COR-L47 (cell line): ENCODE results near the gene CCDC9B.

Source experiments
- DNase-seq: peaks from one replicate; lab custom pipeline; 2025; lab: John Stamatoyannopoulos, UW

Gene CCDC9B

DNA sequence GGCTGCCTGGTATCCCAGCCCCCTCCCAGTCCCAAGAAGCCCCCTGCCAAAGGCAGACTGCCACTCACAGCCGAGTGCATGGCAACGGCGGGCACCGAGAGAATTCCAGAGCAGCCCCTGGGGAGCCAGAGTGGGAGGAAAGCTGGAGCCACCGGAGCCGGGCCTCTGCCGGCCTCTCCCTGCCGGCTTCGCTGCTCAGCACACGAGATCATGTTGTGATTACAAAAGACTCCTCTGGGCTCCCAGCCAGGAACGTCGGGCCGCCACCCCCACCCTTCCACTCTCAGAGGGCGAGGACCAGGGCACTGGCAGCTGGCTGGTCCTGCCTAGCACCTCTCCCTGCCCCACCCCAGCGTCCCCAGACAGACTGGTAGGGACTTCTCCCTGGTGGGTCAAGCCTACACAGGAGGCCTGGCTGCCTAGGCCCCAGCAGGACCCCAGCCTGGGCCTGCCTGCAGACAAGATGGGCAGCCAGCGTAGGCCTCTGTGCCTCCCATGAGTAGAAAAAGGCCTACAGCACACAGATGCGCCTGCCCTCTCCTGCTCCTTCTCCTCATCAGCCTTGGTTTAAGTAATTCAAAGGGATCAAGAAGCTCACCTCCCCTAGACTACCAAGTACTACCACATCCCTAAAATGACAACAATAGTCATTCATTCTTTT is at the start of gene CCDC9B:
Gene CCDC9B (minus strand): TSS at position 200 of the 661 bp plus-strand sequence. CDS start 120 bp downstream, at position 80.
- DNase-seq, result peak; percentile 81

DNA sequence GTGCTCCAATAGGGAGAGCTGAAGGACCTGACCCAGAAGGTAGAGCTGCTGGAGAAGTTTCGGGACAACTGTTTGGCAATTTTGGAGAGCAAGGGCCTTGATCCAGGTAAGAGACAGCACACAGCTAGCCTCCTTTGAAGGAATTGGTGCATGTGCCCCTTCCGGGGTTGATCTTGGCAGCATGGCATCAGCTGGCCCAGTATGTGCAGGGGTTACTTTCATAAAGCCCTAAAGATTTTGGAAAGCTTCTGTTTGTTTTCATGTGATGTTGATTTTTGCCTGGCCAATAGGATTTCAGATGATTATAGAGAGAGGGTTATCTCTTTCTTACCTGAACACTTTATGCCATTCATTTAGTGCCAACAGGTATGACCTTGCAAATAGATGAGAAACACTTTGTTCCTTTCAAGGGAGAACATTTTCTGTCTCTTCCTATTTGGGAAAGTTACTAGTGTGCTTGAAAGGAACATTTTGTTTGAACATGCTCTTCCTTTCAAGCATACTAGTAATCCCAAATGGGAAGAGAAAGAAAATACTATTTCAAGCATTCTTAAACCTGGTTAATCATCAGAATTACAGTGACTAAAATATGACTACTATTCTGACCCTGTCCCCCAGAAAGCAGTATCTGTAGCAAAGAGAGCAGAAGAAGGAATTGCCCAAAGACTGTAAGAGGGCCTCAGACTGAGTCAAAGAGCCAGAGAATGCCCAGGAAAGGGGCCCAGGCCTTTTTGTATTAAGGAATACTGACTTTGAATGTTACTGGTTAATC is 49.3 kb upstream of the CCDC9B start:
- no peak for DNase-seq

DNA sequence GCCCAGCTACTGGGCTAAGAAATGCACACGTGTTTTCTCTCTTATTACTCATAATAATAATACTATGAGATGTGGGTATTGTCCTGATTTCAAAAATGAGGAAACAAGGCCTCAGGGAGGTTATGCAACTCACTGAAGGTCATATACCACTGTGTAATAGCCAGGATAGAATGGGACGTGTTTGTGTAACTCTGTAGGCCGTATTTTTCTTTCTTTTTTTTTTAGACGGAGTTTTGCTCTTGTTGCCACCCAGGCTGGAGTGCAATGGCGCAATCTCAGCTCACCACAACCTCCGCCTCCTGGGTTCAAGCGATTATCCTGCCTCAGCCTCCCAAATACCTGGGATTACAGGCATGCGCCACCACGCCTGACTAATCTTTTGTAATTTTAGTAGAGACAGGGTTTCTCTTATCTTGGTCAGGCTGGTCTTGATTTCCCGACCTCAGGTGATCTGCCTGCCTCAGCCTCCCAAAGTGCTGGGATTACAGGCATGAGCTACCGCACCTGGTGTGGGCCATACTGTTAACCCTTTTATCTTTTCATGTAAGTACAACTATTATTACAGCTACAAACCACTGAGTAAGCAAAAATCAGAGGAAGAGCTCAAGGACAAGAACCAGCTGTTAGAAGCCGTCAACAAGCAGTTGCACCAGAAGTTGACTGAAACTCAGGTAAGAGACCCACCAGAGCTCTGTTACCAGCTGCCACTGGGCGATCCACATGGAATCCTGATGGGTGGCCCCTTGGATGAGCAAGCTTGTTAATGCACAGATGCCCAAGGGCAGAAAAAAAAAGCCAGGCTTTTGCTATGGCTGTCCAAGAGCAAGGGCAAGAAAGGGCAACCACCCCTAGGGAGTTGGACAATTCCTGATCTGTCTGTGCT is 48.4 kb upstream of the CCDC9B start:
- no peak for DNase-seq

DNA sequence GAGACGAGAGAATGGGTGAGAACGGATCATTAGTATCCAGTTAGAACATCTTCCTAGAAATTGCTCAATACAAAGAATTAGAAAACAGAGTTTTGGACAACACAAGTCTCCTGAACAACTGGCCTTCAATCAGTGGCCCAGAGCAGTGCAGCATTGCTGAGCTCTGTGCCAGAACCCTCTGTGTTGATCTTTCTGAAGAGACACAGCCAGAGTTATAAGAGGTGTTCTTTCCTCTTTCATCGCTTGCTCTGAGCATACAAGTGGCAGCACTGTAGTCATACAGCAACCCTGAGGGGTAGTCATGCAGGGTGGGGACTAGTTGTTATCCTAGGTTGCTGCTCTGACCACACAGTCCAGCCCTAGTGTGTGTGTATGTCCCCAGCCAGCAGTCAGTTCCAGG is 45.7 kb upstream of the CCDC9B start:
- DNase-seq, result no peak

DNA sequence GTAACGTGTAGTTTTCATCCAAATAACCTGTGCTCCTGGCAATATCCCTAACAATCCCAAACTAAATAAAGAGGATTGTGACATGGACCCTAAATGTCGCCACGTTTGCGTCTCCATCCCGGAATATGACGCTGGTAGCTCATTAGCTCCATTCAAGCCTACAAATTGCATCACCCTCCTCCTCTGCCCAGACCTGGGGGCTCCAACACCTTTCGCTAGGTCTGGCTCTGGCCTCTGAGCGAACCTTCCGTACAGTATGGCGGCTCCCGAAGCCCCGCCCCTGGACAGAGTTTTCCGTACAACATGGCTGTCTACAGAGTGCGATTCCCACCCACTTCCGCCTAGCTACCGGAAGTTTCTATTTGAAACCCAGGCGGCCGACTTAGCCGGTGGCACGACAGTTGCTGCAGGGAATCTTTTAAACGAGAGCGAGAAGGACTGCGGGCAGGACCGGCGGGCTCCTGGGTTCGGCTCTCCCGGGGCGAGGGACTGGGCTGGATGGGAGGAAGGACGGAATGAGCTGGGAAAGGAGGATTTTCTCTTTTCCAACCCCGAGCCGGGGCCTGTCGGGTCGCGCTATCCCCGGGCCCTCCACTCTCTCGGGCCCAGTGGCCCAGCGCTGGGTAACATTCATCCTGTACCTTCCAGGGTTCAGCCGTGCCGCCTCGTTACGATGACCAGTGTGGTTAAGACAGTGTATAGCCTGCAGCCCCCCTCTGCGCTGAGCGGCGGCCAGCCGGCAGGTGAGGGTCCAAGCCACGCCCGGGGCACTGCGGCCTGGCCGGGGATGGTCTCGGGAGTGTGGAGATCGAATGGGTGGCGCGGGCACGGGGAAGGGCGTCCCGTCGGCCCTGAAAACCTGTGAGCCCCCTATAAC is 42.1 kb upstream of the CCDC9B start, which contains the start of gene KNSTRN:
Gene KNSTRN (plus strand): TSS at position 142 of the 877 bp plus-strand sequence. CDS start 115 bp downstream, at position 257.
- DNase-seq, result peak; percentile 92

DNA sequence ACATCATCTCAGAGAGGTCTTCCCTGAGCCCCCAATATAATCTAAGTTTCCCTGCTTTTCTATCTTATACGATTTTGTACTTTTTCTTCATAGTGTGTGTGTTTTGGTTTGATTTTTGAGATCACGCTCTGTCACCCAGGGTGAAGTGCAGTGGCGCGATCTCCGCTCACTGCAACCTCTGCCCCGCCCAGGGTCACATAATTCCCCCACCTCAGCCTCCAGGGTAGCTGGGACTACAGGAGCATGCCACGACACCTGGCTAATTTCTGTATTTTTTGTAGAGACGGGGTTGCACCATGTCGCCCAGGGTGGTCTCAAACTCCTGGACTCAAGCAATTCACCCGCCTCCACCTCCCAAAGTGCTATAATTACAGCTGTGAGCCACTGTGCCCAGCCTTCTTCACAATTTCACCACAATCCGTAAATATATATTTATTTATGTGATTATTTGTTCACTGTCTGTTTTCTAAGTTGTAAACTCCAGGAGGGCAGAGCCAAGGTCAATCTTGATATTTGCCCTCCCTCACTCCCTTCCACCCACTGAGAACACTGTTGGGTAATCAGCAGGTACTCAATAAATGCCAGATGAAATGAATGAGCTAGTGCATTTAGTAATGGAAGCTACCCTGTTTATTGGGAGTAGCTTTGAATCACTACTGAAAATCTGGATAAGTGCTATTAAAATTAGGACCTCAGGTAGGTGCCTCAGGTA is 41.2 kb upstream of the CCDC9B start:
- no peak for DNase-seq

DNA sequence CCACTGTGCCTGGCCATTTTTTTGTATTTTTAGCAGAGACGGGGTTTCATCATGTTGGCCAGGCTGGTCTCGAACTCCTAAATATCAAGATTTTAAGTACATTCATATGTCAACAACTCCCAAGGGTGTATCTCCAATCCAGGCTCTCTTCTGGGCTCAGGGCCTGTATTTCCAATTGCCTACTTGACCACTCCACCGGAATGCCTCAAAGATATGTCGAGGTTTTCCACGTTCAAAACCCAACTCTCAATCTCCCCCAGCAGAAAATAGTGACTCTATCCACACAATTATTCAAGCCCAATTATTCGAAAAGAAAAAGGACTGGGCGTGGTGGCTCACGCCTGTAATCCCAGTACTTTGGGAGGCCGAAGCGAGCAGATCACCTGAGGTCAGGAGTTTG is 39.9 kb upstream of the CCDC9B start:
- no peak for DNase-seq

DNA sequence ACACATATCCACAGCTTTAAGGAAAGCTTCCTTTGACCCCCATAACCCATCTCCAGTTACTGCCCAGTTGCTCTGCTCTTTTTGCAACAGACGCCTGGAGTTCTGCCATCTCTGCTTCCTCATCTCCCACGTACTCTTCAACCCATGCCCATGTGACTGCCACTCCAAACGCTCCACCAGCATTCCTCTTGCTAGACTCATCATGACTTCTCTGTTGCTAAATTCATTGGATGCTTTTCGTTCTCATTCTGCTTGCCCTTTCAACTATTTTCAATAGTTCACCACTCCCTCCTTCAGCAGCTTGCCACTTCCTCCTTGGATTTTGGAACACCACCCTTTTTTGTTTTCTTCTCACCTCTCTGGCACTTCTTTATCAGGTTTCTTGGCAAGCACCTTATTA is 39.1 kb upstream of the CCDC9B start:
- no peak for DNase-seq

DNA sequence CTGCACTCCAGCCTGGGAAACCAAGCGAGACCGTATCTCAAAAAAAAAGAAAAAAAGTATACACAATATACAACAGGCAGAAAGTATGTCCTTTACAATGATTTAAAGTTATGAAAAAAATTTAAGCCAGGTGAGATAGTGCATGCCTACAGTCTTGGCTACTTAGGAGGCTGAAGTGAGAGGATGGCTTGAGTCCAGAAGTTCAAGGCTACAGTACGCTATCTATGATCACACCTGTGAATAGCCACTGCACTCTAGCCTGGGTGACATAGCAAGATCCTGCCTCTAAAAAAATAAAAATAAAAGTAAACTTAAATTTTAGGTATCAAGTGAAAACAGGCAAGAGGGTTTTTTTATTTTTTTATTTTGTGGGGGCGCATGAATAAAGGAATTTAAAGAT is 38.6 kb upstream of the CCDC9B start:
- no peak for DNase-seq

DNA sequence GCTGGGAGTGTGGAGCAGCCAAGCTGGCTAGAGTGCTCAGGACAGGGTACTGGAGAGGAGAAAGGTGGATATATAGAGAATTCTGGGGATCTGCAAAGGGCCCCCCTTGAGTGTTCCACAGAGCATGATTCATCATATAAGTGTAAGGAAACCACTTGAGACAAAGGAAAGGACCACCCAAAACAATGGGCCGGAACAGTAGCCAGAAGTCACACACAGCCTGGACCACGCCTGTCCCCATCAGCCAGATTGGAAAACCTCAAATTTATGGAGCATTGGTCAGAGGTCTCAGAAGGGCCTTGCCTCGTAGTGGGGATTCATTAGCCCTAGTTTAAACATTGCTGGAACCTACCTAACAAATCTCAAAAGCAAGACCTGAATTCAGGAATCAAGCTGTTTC is 36.9 kb upstream of the CCDC9B start:
- no peak for DNase-seq

DNA sequence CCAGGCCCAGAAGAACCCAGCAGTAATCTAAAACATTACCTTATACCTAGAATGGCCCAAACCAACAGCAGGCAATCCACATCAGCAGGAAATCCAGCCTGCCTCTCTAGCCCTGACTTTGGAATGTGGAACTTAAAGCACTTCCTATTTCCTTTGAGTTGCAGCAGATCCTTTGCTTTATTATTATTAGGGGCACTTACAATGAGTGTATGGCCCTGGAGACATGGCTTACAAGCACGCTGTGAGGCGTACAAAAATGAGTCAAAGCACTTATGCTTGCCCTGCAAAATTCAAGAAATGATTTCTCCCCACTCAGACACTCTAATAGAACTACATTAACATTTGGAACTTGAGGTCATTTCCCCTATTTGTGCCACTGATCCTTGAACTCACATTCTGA is 32.2 kb upstream of the CCDC9B start:
- no peak for DNase-seq

DNA sequence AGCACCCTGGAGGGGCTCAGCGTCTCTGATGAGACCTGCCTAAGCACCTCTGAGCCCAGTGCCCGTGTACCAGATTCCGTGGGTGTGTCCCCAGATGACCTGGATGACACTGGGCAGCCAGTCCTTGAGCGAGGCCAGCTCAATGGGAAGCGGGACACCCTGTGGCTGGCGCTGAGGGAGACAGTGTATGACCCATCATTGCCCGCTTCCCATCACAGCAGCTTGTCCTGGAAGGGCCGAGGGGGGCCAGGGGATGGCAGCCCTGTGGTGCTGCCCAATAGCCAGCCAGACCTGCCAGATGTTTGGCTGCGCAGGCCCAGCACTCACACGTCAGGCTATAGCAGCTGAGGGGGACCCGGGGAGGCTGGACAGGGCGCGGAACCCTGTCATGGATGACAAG is 29.2 kb upstream of the CCDC9B start:
- no peak for DNase-seq

DNA sequence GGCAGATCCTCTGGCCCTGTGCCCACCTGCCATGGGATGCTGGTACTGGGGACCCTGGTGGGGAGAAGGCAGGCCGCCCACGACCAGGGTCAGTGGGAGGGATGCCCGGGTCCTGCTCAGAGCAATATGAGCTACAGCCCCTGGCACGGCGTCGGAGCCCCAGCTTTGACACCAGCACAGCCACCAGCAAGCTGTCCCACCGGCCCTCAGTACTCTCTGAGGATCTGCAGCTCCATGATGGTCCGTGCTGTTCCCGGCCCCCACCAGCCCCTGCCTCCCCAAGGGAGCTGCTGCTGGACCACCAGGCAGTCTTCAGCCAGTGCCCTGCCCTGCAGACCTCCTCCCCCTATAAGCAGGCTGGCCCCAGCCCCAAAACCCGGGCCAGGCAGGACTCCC is 28.7 kb upstream of the CCDC9B start:
- DNase-seq, result no peak

DNA sequence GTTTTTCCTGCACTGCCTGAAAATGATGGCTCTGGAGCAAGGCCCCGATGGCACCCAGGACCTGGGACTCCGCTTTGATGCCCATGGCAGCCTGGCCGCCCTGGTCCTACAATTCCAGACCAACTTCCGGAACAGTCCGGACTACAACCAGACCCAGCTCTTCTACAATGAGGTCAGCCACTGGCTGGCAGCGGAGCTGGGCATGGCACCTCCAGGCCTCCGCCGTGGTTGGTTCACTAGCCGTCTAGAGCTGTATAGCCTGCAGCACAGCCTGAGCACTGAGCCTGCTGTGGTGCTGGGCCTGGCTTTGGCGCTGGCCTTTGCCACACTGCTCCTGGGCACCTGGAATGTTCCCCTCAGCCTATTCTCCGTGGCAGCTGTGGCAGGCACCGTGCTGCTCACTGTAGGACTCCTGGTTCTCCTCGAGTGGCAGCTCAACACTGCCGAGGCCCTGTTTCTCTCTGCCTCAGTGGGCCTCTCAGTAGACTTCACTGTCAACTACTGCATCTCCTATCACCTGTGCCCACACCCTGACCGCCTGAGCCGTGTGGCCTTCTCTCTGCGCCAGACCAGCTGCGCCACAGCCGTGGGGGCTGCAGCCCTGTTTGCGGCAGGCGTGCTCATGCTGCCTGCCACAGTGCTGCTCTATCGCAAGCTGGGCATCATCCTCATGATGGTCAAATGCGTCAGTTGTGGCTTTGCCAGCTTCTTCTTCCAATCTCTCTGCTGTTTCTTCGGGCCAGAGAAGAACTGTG is 28.2 kb upstream of the CCDC9B start:
- DNase-seq, result no peak

DNA sequence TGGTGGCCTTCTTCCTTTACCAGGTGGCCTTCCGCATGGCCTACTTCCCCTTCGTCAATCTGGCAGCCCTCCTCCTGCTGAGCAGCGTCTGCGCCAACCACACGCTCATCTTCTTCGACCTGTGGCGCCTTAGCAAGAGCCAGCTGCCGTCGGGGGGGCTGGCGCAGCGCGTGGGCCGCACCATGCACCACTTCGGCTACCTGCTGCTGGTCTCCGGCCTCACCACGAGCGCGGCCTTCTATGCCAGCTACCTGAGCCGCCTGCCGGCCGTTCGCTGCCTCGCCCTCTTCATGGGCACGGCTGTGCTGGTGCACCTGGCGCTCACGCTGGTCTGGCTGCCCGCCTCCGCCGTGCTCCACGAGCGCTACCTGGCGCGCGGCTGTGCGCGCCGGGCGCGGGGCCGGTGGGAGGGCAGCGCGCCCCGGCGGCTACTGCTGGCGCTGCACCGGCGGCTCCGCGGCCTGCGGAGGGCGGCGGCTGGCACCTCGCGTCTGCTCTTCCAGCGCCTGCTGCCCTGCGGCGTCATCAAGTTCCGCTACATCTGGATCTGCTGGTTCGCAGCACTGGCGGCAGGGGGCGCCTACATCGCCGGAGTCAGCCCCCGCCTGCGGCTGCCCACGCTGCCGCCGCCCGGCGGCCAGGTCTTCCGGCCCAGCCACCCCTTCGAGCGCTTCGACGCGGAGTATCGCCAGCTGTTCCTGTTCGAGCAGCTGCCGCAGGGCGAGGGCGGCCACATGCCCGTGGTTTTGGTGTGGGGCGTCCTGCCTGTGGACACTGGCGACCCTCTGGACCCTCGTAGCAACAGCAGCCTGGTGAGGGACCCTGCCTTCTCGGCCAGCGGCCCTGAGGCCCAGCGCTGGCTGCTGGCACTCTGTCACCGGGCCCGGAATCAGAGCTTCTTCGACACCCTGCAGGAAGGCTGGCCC is 27.2 kb upstream of the CCDC9B start:
- DNase-seq, result no peak

DNA sequence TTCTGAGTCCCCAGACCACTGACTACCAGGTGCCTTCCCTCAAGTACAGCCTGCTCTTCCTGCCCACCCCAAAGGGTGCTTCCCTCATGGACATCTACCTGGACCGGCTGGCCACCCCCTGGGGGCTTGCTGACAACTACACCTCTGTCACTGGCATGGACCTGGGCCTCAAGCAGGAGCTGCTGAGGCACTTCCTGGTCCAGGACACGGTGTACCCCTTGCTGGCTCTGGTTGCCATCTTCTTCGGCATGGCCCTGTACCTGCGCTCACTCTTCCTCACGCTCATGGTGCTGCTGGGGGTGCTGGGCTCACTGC is 26.6 kb upstream of the CCDC9B start:
- DNase-seq, result no peak

DNA sequence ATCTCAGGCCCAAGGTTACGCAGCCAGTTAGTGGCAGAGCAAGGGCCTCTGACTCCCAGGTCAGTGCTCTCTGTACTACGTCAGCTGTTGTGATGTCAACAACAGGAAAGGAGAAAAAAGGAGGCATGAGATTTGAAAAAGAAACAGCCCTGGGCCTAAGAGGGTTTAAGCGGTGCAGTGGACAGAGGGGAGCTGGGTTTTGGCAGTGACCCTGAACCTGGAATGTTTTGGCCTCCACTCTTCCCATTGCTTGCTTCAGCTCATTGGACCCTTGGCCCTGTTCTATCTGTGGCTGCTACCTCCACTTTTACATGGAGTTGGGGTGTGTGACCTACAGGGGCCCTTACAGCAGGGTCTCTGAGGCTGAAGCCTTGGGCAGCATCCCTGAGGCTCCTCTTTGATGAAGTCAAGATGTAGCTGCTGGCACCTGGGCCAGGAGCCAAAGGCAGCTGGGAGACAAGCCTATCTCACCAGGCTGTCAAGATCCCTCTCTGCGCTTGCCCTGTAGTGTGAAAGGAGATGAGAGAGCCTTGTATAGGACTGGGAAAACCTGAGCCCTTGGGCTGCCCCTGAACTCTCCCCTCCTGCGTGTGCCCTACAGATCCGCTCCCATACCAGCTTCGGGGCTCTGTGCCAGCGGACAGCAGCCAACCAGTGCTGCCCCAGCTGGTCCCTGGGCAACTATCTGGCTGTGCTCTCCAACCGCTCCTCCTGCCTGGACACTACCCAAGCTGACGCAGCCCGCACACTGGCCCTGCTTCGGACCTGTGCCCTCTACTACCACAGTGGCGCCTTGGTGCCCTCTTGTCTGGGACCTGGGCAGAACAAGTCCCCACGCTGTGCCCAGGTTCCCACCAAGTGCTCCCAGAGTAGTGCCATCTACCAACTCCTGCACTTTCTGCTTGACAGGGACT is 26.0 kb upstream of the CCDC9B start:
- DNase-seq, result no peak
